Measurements from ENCODE around the gene FGD6. TPM values are rescaled to one million over a fixed set of nuclear protein-coding genes. Genes with fewer than 3 reads are reported as not detected.

The FGD6 gene
- total RNA-seq, 4 donors from 2014 or later: 25.0 to 37.0 (median 32.1) TPM

GRCh38 chr12:95057424-95057823 lies 159.8 kb downstream of the FGD6 start:
- 91 to 94% methylated on average over 3 of the region's 3 CpGs for WGBS, 2 donors (ENCODE audit: low coverage in 1 of 2)
- no peaks in the 10 kb centered on the region for H3K9me3 ChIP-seq
- no peak overlapping the region for H3K4me3 ChIP-seq
- in situ Hi-C loops (cut with MboI; ENCODE audit: low pct_ligation_motif_present in 1 of 4, low pct_unique_long_range_greater_than_20kb in 1 of 4, low sequenced_read_pairs in 3 of 4): no loop called here
- intact Hi-C loops (cut with DNase I; ENCODE audit: low total_unique reads): no loop called here
- H3K27ac ChIP-seq: no peak overlapping the region
- TF ChIP-seq EP300 (IDR thresholded peaks at IDR 0.05; ENCODE audit: low read depth) (no peak), POLR2A (IDR thresholded peaks at IDR 0.05) (no peak), POLR2AphosphoS5 (IDR thresholded peaks at IDR 0.05) (no peak)
- TF ChIP-seq, protein P1, sequence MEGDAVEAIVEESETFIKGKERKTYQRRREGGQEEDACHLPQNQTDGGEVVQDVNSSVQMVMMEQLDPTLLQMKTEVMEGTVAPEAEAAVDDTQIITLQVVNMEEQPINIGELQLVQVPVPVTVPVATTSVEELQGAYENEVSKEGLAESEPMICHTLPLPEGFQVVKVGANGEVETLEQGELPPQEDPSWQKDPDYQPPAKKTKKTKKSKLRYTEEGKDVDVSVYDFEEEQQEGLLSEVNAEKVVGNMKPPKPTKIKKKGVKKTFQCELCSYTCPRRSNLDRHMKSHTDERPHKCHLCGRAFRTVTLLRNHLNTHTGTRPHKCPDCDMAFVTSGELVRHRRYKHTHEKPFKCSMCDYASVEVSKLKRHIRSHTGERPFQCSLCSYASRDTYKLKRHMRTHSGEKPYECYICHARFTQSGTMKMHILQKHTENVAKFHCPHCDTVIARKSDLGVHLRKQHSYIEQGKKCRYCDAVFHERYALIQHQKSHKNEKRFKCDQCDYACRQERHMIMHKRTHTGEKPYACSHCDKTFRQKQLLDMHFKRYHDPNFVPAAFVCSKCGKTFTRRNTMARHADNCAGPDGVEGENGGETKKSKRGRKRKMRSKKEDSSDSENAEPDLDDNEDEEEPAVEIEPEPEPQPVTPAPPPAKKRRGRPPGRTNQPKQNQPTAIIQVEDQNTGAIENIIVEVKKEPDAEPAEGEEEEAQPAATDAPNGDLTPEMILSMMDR (IDR thresholded peaks at IDR 0.05): no peak
- no peak for DNase-seq
- peaks cover 0 to 64% (median 31%) of the 10 kb centered on the region in 4 donors for H3K36me3 ChIP-seq
- no peaks in the 10 kb centered on the region for H3K27me3 ChIP-seq
- H3K4me1 ChIP-seq: no peaks in the 10 kb centered on the region

GRCh38 chr12:95055057-95055456 lies 162.2 kb downstream of the FGD6 start:
- Histone ChIP-seq H3K27me3 (no peaks in the 10 kb centered on the region), H3K27ac (no peak overlapping the region), H3K4me3 (no peak overlapping the region), H3K9me3 (no peaks in the 10 kb centered on the region), H3K36me3 (peaks cover 0 to 59% (median 28%) of the 10 kb centered on the region in 4 donors), H3K4me1 (no peaks in the 10 kb centered on the region)
- 83 to 92% methylated on average over 2 of the region's 2 CpGs for WGBS, 2 donors (ENCODE audit: low coverage in 1 of 2)
- no peak for TF ChIP-seq EP300 (IDR thresholded peaks at IDR 0.05; ENCODE audit: low read depth)
- TF ChIP-seq POLR2AphosphoS5 (IDR thresholded peaks at IDR 0.05): no peak
- no peak for TF ChIP-seq POLR2A (IDR thresholded peaks at IDR 0.05)
- TF ChIP-seq, protein P1 (IDR thresholded peaks at IDR 0.05): no peak
- intact Hi-C loops (cut with DNase I; ENCODE audit: low total_unique reads) (no loop called here), in situ Hi-C loops (cut with MboI; ENCODE audit: low pct_ligation_motif_present in 1 of 4, low pct_unique_long_range_greater_than_20kb in 1 of 4, low sequenced_read_pairs in 3 of 4) (no loop called here)
- DNase-seq: no peak

DNA sequence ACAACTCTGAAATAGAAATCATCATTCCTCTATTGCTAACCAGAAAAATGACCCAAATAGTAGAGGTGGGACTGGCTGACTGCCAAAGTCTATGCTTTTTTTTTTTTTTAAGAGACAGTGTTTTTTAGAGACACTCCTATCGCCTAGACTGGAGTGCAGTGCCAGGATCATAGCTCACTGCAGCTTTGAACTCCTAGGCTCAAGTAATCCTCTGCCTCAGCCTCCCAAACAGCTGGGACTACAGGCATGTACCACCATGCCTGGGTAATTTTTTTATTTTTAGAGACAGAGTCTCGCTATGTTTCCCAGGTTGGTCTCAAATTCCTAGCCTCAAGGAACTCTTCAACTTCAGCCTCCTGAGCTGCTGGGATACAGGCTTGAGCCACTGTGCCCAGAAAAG lies 163.1 kb downstream of the FGD6 start:
- Histone ChIP-seq H3K36me3 (peaks cover 0 to 56% (median 27%) of the 10 kb centered on the region in 4 donors), H3K27me3 (no peaks in the 10 kb centered on the region), H3K27ac (no peak overlapping the region), H3K9me3 (no peaks in the 10 kb centered on the region), H3K4me1 (no peaks in the 10 kb centered on the region), H3K4me3 (no peak overlapping the region)
- WGBS, 2 donors (ENCODE audit: low coverage in 1 of 2): 71 to 82% methylated on average over 1 to 2 of the region's 2 CpGs
- no peak for DNase-seq
- TF ChIP-seq POLR2A (IDR thresholded peaks at IDR 0.05) (no peak), EP300 (IDR thresholded peaks at IDR 0.05; ENCODE audit: low read depth) (no peak), POLR2AphosphoS5 (IDR thresholded peaks at IDR 0.05) (no peak)
- TF ChIP-seq, protein P1 (IDR thresholded peaks at IDR 0.05): no peak
- in situ Hi-C loops (cut with MboI; ENCODE audit: low pct_ligation_motif_present in 1 of 4, low pct_unique_long_range_greater_than_20kb in 1 of 4, low sequenced_read_pairs in 3 of 4): no loop called here
- intact Hi-C loops (cut with DNase I; ENCODE audit: low total_unique reads): no loop called here

GRCh38 chr12:95051241-95051640 lies 166.0 kb downstream of the FGD6 start:
- no peak overlapping the region for H3K27ac ChIP-seq
- TF ChIP-seq POLR2AphosphoS5 (IDR thresholded peaks at IDR 0.05) (no peak), POLR2A (IDR thresholded peaks at IDR 0.05) (no peak), EP300 (IDR thresholded peaks at IDR 0.05; ENCODE audit: low read depth) (no peak)
- TF ChIP-seq, protein P1 (IDR thresholded peaks at IDR 0.05): no peak
- WGBS, 2 donors (ENCODE audit: low coverage in 1 of 2): 92 to 94% methylated on average over 1 to 4 of the region's 4 CpGs
- no peaks in the 10 kb centered on the region for H3K27me3 ChIP-seq
- DNase-seq: no peak
- intact Hi-C loops (cut with DNase I; ENCODE audit: low total_unique reads) (no loop called here), in situ Hi-C loops (cut with MboI; ENCODE audit: low pct_ligation_motif_present in 1 of 4, low pct_unique_long_range_greater_than_20kb in 1 of 4, low sequenced_read_pairs in 3 of 4) (no loop called here)
- H3K4me1 ChIP-seq: no peaks in the 10 kb centered on the region
- peaks cover 0 to 51% (median 22%) of the 10 kb centered on the region in 4 donors for H3K36me3 ChIP-seq
- H3K9me3 ChIP-seq: no peaks in the 10 kb centered on the region
- no peak overlapping the region for H3K4me3 ChIP-seq

All from transverse colon (tissue), 4 donors.